ENCODE results near the gene SLC39A7. TPM values are rescaled to one million over a fixed set of nuclear protein-coding genes. Genes with fewer than 3 reads are reported as not detected.

The SLC39A7 gene
- total and polyA plus RNA-seq, 2 donors (not counting 3 experiments of a cell fraction or from before 2014, with no cell fraction given), result 99.8 to 129 TPM

GRCh38 chr6:33205191-33206026 is 4.7 kb downstream of the SLC39A7 start:
- intact Hi-C loops (cut with micrococcal nuclease) (no loop called here), dilution Hi-C loops (cut with MboI; ENCODE audit: extremely low pct_ligation_motif_present, low sequenced_read_pairs) (no loop called here)
- H4K20me1 ChIP-seq (replicated peaks; ENCODE audit: control insufficient read depth, extremely low read depth, insufficient read depth, low read length), result no peaks in the 10 kb centered on the region
- H3K79me2 ChIP-seq (ENCODE audit: control insufficient read depth, insufficient read depth, low read length), result peaks cover 26% of the 10 kb centered on the region
- H3K9me3 ChIP-seq (replicated peaks; ENCODE audit: control insufficient read depth, insufficient read depth, low read length), result no peaks in the 10 kb centered on the region
- H3K27me3 ChIP-seq (ENCODE audit: control insufficient read depth in 2 of 2, insufficient read depth in 2 of 2, low read length in 2 of 2), result no peaks in the 10 kb centered on the region
- no peak overlapping the region for H3K9ac ChIP-seq (replicated peaks; ENCODE audit: extremely low read depth, insufficient read depth, low read length)
- H3K36me3 ChIP-seq (ENCODE audit: control insufficient read depth in 2 of 2, extremely low read depth in 1 of 2, insufficient read depth in 2 of 2, low read length in 2 of 2), result peaks cover 15% of the 10 kb centered on the region in 2 experiments
- ChIA-PET POLR2A (no interaction called here), CTCF (interaction anchor here (1.3 to 1.7 kb wide), 2 partner anchors 41 to 44 kb away, joined by 4 to 13 read pairs; no protein-coding TSS in a partner anchor)
- TF ChIP-seq GATA2 (IDR thresholded peaks at IDR 0.05; ENCODE audit: insufficient read depth, insufficient read length, low read depth, low read length), result no peak
- no peak for TF ChIP-seq CTCF (IDR thresholded peaks at IDR 0.05; ENCODE audit: extremely low read depth in 1 of 2, insufficient read depth in 1 of 2, low read depth in 1 of 2, low read length in 2 of 2)
- peak; percentile 30 for TF ChIP-seq FOS (IDR thresholded peaks at IDR 0.05; ENCODE audit: borderline replicate concordance, insufficient read depth, low read length)
- no peak for TF ChIP-seq EZH2 (IDR thresholded peaks at IDR 0.05; ENCODE audit: borderline replicate concordance, low read depth, low read length, severe bottlenecking)
- peak overlapping the region; percentile 64 for H3K4me2 ChIP-seq (ENCODE audit: insufficient read depth, low read length)
- FAIRE-seq (peak; percentile 86), DNase-seq (ENCODE audit: low read depth, low spot score) (no peak)
- H2AFZ ChIP-seq (ENCODE audit: low read depth, low read length), result no peak overlapping the region
- peaks cover 33% of the 10 kb centered on the region for H3K4me1 ChIP-seq (ENCODE audit: control insufficient read depth, extremely low read depth, insufficient read depth, low read length)
- peak overlapping the region in 1 of 3 experiments; percentile 58 for H3K4me3 ChIP-seq (replicated peaks in 1 of 3; ENCODE audit: insufficient read depth in 1 of 3, low read depth in 1 of 3, low read length in 3 of 3)
- no TSS peak for BruUV-seq (replicated peaks)
- no peaks in the 10 kb centered on the region for H3K9me1 ChIP-seq (replicated peaks; ENCODE audit: control insufficient read depth, extremely low read depth, insufficient read depth, low read length)
- no peak overlapping the region for H3K27ac ChIP-seq (ENCODE audit: insufficient read depth, low read depth, low read length)

Data from endothelial cell of umbilical vein (primary cell).